ENCODE data around the gene PLB1. TPM values are rescaled to one million over a fixed set of nuclear protein-coding genes. Genes with fewer than 3 reads are reported as not detected.

The PLB1 gene
- polyA plus RNA-seq, 3 donors from 2014 or later = 0.43 to 1.2 TPM; not detected in 1

DNA sequence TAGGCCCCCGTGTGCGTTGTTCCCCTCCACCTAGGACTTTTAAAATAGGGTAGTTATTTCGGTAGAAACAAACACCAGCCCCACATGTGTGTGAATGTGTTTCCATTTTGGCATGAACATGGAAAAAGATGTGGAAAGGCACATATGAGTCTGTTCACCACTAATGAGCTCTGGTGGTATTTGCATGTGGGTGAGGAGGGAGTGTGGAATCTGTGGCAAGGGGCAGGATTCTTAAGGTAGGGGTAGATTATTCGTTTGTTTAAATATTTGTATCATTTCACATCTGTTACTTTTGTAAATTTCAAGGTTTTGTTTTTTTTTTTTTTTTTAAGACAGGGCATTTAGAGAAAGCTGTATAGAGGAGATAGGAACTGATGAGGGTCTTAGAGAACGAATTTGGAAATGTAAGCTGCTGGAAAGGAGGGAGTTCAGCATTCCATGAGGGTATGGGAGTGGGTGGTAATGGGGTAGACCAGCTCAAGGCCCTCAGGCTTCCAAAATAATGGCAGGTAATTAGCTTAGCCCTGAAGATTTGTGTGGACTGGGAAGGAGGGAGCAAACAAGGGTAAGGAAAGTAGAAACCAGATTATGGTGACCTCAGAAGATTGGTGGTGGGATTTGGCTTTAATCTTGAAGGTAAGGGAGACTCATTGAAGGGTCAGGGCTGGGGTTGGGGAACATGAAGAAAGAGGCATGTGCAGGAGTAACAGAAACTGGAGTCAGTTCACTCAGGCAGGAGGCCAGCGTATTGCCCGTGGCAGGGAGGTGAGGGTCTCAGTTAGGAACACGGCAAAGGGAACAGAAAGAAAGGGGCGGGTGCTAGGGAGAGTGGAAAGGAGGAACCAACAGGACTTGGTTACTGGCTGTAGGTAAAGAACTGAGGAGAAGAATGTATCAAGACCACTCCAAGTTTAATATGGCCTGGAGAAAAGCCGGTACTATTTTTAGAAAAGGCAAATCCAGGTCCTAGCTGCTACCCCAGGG, 123.6 kb downstream of the PLB1 start:
- Mint-ChIP-seq H3K4me3 (peak overlapping the region in 2 of 5 donors; percentile 42 to 61), H3K36me3 (no peaks in the 10 kb centered on the region), H3K9me3 (no peaks in the 10 kb centered on the region), H3K27ac (peak overlapping the region; percentile 30 to 97 (median 97)), H3K27me3 (ENCODE audit: low read depth in 3 of 3) (peaks cover 2 to 6% (median 3%) of the 10 kb centered on the region in 3 donors), H3K4me1 (peaks cover 50 to 56% of the 10 kb centered on the region in 2 donors)
- DNase-seq = no peak

DNA sequence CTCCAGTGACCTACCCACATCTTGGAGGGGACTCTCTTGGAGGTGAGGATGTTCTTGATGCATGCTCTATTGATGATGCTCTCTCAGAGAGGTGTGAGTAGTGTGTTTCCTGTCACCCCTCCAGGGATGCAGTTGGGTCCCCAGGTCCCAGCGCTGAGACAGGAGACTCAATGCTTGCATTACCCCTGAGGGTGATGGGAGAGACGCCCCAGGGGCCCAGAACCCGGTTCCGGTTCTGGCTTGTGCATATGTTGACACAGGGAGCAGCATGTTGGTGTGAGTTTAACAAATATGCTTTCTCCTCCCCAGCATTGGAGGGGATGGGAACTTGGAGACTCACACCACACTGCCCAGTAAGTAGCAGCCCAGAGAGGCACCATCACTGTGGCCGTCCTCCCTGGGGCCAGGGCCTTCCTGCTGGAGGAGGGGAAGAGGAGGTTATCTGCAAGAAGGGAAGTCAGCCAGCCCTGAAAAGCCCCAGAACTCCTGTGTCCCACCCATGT, 124.5 kb downstream of the PLB1 start:
- peak overlapping the region; percentile 96 to 98 (median 97) for H3K27ac Mint-ChIP-seq
- H3K4me1 Mint-ChIP-seq = peaks cover 58 to 65% of the 10 kb centered on the region in 2 donors
- H3K27me3 Mint-ChIP-seq (ENCODE audit: low read depth in 3 of 3) = peaks cover 2 to 8% (median 3%) of the 10 kb centered on the region in 3 donors
- H3K36me3 Mint-ChIP-seq = no peaks in the 10 kb centered on the region
- peak in 2 of 3 donors; percentile 18 to 29 for DNase-seq
- H3K9me3 Mint-ChIP-seq = no peaks in the 10 kb centered on the region
- peak overlapping the region in 3 of 5 donors; percentile 42 to 78 (median 61) for H3K4me3 Mint-ChIP-seq

DNA sequence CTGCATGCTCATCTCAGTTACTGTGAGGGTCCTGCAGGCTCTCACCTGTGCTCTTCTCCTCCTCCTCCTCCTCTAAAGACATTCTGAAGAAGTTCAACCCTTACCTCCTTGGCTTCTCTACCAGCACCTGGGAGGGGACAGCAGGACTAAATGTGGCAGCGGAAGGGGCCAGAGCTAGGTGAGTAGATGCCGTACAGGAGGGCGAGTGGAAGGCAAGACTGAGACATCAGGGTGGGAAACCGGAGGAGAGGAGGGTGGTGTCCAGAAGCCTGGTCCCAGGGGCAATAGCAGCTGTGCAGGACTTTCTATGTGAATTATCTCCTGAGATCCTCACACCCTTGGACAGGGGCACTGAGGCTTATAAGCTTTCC, 124.9 kb downstream of the PLB1 start:
- Mint-ChIP-seq H3K36me3 (no peaks in the 10 kb centered on the region), H3K27me3 (ENCODE audit: low read depth in 3 of 3) (peaks cover 2 to 9% (median 3%) of the 10 kb centered on the region in 3 donors), H3K27ac (peak overlapping the region; percentile 96 to 98 (median 97)), H3K9me3 (no peaks in the 10 kb centered on the region), H3K4me3 (peak overlapping the region; percentile 61 to 80 (median 74)), H3K4me1 (peaks cover 62 to 69% of the 10 kb centered on the region in 2 donors)
- DNase-seq = no peak

DNA sequence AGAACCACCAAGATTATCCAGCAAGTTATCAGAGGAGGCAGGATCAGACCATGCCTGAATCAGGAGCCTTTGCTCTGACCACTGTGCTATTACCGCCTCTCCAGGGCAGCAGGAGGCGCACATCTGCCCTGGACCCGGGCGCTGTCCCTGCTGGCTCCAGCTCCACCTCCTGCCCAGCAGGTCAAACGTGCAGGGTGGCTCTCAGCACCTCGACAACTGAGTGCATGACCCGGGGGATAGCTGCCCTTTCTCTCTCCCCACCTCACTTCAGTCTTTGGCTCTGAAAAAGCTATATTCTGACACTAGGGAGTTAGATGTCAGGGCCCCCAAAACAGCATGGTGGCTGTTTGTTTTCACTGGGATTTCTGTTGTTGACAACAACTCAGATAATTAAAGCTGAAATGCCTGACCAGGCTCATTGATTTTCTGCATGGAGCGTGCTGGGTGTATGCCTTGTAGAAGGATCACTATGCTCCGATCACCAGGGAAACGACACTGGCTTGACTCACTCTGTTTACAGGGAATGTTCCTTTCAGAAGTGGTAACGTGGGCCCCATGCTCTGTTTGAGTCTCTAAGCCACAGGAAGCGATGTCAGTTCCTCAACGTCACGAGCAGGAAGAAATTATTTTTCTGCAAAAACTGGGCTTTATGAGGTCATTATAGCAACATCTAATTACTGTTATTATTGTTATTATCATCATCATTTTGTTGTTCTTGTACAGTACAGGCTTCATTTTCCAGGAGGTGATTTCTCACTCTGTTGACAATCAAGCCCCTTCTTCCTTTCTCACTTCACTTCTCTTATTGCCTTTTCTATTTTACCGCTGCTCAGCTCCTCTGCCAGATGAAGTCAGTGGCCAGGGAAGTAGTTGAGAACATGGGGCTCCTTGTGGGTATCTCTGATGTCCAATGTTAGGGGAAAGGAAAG, 125.6 kb downstream of the PLB1 start:
- Mint-ChIP-seq H3K27ac (peak overlapping the region; percentile 96 to 98 (median 97)), H3K27me3 (ENCODE audit: low read depth in 3 of 3) (peaks cover 2 to 11% (median 3%) of the 10 kb centered on the region in 3 donors), H3K4me3 (peak overlapping the region; percentile 61 to 80 (median 74)), H3K9me3 (no peaks in the 10 kb centered on the region), H3K36me3 (no peaks in the 10 kb centered on the region), H3K4me1 (peaks cover 65 to 70% of the 10 kb centered on the region in 2 donors)
- peak; percentile 78 to 84 (median 84) for DNase-seq

DNA sequence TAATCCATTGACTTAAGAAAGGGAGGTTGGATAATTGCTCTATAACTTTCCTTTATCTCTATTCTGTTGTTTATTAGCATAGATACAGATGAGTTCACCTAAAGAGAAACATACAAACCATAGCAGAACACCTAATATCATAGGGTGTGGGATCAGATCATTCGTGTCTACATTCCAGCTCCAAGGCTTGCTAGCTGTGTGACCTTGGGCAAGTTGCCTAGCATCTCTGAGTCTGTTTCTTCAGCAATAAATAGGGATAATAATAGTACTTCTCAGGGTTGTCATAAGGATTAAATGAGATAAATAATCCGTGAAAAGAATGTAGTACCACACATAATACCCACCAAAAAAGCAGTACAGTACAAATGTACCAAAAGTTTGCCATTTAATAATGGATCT, 126.2 kb downstream of the PLB1 start:
- peak overlapping the region; percentile 61 to 80 (median 74) for H3K4me3 Mint-ChIP-seq
- no peaks in the 10 kb centered on the region for H3K36me3 Mint-ChIP-seq
- no peaks in the 10 kb centered on the region for H3K9me3 Mint-ChIP-seq
- no peak for DNase-seq
- H3K27ac Mint-ChIP-seq = peak overlapping the region; percentile 96 to 98 (median 97)
- H3K27me3 Mint-ChIP-seq (ENCODE audit: low read depth in 3 of 3) = peaks cover 2 to 11% (median 3%) of the 10 kb centered on the region in 3 donors
- peaks cover 65 to 70% of the 10 kb centered on the region in 2 donors for H3K4me1 Mint-ChIP-seq

DNA sequence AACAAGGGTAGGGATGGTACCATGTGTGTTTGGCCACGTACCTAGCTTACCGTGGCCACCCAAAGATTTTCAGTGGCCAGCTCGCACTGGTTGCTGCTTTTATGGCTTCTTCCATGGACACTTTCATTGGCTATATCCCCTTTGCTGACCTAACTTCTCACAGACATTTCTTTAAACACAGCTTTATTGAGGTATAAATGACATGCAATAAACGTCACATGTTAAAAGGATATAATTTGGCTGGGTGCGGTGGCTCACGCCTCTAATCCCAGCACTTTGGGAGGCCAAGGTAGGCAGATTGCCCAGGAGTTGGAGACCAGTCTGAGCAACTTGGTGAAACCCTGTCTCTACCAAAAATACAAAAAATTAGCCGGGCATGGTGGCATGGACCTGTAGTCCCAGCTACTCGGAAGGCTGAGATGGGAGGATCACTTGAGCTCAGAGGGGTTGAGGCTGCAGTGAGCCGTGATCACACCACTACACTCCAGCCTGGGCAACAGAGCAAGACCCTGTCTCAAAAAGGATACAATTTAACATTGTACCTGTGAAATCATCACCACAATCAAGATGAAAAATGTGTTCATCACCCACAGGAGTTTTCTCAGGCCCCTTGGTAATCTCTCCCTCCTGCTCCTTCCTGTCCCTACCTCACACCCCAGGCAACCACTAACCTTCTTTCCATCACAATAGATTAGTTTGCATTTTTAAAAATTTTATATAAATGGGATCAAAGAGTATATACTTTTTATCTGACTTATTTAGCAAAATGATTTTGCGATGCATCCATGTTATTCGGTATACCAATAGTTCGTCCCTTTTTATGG, 127.9 kb downstream of the PLB1 start:
- peak overlapping the region; percentile 73 to 97 (median 94) for H3K27ac Mint-ChIP-seq
- no peaks in the 10 kb centered on the region for H3K36me3 Mint-ChIP-seq
- peak; percentile 43 to 61 (median 44) for DNase-seq
- no peaks in the 10 kb centered on the region for H3K9me3 Mint-ChIP-seq
- peak overlapping the region; percentile 4 to 57 (median 38) for H3K4me3 Mint-ChIP-seq
- H3K4me1 Mint-ChIP-seq = peaks cover 71 to 79% of the 10 kb centered on the region in 2 donors
- peaks cover 2 to 11% (median 3%) of the 10 kb centered on the region in 3 donors for H3K27me3 Mint-ChIP-seq (ENCODE audit: low read depth in 3 of 3)

DNA sequence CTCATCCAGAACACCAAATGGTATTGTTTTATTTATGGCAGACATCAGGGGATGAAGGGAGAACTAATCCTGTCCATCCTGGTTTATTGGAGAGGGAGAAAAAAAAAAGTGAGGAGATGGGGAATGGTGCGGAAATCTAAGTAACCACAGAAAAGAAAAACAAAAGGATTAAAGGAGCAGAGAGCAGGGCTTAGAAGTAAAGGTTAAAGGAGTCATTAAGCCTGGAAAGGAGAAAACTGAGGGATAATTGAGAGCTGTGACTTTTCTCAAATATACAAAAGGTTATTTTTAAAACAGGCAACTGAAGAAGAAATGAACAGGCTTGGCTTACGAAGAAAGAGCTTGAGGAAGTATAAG, 128.6 kb downstream of the PLB1 start:
- DNase-seq = no peak
- Mint-ChIP-seq H3K27ac (peak overlapping the region; percentile 73 to 97 (median 94)), H3K36me3 (no peaks in the 10 kb centered on the region), H3K4me1 (peaks cover 71 to 74% of the 10 kb centered on the region in 2 donors), H3K9me3 (no peaks in the 10 kb centered on the region), H3K4me3 (peak overlapping the region; percentile 4 to 72 (median 38)), H3K27me3 (ENCODE audit: low read depth in 3 of 3) (peaks cover 2 to 11% (median 3%) of the 10 kb centered on the region in 3 donors)

DNA sequence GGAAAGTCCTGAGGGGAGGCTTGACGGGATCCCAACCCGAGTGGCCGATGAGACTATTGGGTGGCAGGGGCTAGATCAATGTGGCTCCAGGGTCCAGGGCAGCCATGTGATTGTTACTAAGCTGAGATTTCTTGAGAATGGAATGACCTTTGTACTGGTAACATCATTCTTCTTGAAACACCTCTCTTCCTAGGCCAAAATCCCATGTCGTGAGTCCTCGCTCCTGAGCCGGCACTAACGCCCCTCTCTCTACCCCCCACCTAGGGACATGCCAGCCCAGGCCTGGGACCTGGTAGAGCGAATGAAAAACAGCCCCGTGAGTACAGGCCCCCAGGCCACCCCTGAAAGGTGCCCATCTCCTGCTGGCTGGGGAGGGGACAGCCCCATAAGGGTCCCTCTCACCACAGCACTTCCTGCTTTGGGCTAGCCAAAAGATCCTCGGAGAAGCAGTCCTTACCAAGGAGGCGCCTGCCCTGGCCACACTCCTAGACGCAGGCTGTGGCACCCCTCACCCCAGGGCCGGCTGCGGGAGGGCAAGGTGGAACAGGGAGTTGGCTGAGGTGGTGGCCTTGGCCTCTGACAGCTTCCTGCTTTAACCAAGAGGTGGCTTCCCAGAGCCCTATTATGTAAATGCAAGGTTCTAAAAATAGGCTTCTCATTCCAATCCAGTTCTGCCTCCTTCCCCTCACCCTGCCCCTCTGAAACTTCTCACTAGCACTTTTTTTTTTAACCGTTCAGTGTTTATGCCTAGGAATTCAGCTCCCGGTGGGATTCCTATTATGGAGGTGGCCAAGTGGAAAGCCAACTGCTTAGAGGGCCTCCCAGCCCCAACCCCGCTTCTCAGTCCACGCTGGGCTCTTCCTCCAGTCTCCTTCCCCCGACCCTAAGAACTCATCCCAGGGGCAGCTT, 129.2 kb downstream of the PLB1 start:
- Mint-ChIP-seq H3K27ac (peak overlapping the region; percentile 73 to 97 (median 94)), H3K4me3 (peak overlapping the region; percentile 18 to 72 (median 52)), H3K9me3 (no peaks in the 10 kb centered on the region), H3K36me3 (no peaks in the 10 kb centered on the region), H3K27me3 (ENCODE audit: low read depth in 3 of 3) (peaks cover 2 to 10% (median 3%) of the 10 kb centered on the region in 3 donors), H3K4me1 (peaks cover 64 to 67% of the 10 kb centered on the region in 2 donors)
- DNase-seq = peak; percentile 68 to 77 (median 76)

DNA sequence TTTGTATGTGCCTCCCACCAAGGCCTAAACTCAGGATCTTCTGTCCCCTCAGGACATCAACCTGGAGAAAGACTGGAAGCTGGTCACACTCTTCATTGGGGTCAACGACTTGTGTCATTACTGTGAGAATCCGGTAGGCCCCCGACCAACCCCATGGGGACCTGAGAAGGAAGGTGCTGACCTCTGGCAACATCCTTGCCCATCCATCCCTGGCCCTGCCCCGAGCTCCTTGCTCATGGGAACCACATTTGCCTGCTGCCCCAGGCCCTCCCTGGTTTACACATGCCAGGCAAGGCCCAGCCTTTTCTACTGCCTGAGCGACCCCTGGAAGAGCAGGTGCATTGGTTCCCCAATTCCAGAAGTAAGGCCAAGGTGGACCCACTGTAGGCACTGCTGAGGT, 130.5 kb downstream of the PLB1 start:
- no peaks in the 10 kb centered on the region for H3K36me3 Mint-ChIP-seq
- H3K27me3 Mint-ChIP-seq (ENCODE audit: low read depth in 3 of 3) = peaks cover 2 to 10% (median 3%) of the 10 kb centered on the region in 3 donors
- H3K4me3 Mint-ChIP-seq = no peak overlapping the region
- no peaks in the 10 kb centered on the region for H3K9me3 Mint-ChIP-seq
- H3K4me1 Mint-ChIP-seq = peaks cover 51 to 54% of the 10 kb centered on the region in 2 donors
- peak overlapping the region in 5 of 6 donors; percentile 10 to 91 (median 64) for H3K27ac Mint-ChIP-seq
- DNase-seq = no peak

DNA sequence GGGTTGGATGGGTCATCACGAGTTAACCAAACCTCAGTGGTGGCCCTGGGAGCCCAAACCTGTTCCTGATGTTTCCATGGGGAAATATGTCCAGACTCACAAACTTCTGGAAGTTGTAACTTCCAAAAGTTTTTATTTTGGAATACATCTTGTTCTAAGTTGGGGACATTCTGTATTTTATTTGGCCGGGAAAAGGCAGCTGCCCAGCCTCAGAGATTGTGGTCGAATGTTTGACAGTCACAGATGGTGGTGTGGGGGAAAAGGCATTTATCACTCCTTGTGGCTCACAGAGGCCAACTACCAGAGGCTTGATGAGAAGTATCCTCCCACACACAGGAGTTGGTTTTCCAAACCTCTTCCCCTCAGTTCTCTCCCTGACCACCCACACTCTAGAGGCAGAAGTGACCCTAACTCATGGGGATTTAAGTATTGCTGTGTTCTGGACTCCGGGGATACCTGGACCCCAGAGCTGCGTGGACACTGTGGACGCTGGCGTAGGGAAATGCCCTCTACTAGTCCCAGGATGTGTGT, 131.1 kb downstream of the PLB1 start:
- H3K27ac Mint-ChIP-seq = peak overlapping the region in 4 of 6 donors; percentile 10 to 86 (median 57)

DNA sequence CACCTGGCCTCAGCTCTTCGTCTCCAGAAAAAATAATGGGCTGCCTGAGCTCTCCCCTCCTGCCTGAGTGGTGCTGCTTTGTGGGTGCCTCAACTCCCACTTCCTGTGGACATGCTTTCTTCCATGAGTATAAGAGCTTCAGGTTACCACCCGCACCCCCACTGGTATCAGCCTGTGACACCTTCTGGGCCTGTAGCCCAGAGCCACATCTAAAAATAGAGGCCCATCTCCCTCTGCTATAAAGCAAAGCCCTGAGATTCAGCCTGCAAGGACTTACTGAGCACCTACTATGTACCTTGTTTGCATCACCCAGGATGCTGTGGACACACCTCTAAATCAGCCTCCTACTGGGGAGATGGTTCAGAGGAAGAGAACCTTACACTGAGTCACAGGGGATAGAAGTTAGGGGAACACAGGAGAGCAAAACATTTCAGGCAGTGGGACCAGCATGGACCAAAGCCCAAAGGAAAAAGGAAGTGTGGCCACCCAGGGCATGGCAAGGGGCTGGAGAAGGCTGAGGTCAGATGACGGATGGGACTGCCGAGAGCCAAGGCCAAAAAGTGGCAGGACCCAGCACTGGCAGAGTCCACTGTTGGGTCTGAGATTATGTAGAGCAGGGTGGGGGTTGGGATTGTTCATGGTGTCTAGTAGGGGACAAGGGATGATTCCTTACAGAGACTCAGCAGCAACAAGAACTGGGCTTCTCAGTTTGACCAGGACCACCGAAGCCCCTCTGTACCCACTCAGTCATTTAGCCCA, 132.0 kb downstream of the PLB1 start:
- DNase-seq = no peak

More for the DNA sequence above, 131.1 kb downstream of the PLB1 start:
- no peak for DNase-seq
- H3K4me3 Mint-ChIP-seq = no peak overlapping the region
- H3K9me3 Mint-ChIP-seq = no peaks in the 10 kb centered on the region
- H3K27me3 Mint-ChIP-seq (ENCODE audit: low read depth in 3 of 3) = peaks cover under 1 to 10% (median 2%) of the 10 kb centered on the region in 3 donors
- peaks cover 45 to 48% of the 10 kb centered on the region in 2 donors for H3K4me1 Mint-ChIP-seq
- no peaks in the 10 kb centered on the region for H3K36me3 Mint-ChIP-seq

More for the DNA sequence above, 132.0 kb downstream of the PLB1 start:
- Mint-ChIP-seq H3K4me3 (peak overlapping the region in 1 of 5 donors; percentile 24), H3K27ac (peak overlapping the region in 5 of 6 donors; percentile 10 to 86 (median 71)), H3K36me3 (no peaks in the 10 kb centered on the region), H3K9me3 (no peaks in the 10 kb centered on the region), H3K4me1 (peaks cover 37 to 39% of the 10 kb centered on the region in 2 donors), H3K27me3 (ENCODE audit: low read depth in 3 of 3) (peaks cover 0 to 10% (median 2%) of the 10 kb centered on the region in 3 donors)
